Putamen (tissue), 1 donor: Measurements from ENCODE around the gene PRXL2A.
"Not testable (repeated sequence)": the region's sequence is repeated elsewhere in the genome, so short reads cannot be mapped to it uniquely, and the experiment has no call there.

Source experiments
- DNase-seq: peaks from one replicate; pipeline ENCODE4 v3.0.0-alpha.2; 2016; ENCODE audit warnings: low spot score

The PRXL2A gene

GRCh38 chr10:80408242-80409101, at the start of gene PRXL2A:
Gene PRXL2A, plus strand, starts transcription at chr10:80408551. Its CDS starts 11,917 bp downstream, at chr10:80420468.
- DNase-seq = peak; percentile 80

GRCh38 chr10:80358925-80359324, 49.4 kb upstream of the PRXL2A start:
- DNase-seq = not testable (repeated sequence)

- no peak for DNase-seq
Measured at GRCh38 chr10:80359644-80360043, 48.7 kb upstream of the PRXL2A start.

- DNase-seq = no peak
Measured at GRCh38 chr10:80365510-80365909, 42.8 kb upstream of the PRXL2A start.

GRCh38 chr10:80371467-80371866, 36.9 kb upstream of the PRXL2A start:
- DNase-seq = no peak

DNA sequence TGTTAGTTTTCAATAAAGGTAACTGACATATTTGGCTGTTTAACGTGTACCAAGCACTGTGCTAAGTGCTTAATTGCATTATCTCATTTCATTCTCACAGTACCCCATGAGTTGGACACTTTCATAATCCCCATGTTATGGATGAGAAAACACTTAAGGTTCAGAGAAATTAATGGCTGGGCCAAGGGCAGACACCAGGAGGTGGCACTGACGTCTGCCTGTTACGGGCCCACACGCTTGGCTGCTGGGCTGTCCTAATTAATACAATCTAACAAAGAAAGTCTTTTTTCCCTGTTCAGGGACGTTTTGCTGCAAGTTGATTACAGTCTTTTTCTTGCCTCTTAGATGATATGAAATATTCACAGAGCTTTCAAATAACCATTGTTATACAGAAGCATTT, 35.7 kb upstream of the PRXL2A start:
- no peak for DNase-seq

DNA sequence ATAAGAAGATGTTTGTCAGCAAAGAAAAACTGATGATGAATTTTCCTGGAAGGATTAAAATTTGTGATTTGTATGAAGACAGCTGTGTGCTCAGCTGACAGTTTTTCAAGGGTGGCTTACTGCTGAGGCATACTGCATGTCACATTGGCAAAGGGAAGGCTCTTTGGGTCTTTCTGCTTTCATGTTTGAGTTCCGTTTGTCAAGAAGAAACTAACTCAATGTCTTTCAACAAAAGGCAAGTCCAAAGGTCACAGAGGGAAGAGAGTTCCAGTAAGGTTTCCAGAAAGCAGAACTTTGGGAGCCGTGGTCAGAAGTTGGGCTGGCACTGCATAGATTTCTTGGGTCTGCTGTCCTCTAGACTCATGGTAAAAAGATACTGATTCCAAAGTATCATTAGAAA, 34.8 kb upstream of the PRXL2A start:
- DNase-seq = no peak

DNA sequence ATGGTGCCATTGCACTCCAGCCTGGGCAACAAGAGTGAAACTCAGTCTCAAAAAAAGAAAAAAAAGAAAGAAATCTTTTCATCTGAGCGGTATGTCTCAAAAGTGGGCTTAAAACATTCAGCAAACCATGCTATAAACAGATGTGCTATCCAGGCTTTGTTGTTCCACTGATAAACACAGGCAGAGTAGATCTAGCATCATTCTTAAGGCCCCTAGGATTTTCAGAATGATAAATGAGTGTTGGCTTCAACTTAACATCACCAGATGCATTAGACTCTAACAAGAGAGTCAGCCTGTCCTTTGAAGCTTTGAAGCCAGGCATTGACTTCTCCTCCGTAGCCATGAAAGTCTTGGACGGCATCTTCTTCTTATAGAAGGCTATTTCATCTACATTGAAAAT, 28.6 kb upstream of the PRXL2A start:
- no peak for DNase-seq

DNA sequence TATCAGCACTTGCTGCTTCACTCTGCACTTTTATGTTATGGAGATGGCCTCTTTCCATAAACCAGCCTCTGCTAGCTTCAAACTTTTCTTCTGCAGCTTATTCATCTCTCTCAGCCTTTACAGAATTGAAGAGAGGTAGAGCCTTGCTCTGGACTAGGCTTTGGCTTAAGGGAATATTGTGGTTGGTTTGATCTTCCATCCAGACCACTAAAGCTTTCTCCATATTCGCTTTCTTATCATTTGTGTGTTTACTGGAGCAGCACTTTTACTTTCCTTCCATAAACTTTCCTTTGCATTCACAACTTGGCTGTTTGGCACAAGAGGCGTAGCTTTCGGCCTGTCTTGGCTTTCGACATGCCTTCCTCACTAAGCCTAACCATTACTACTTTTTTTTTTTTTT, 28.2 kb upstream of the PRXL2A start:
- DNase-seq = no peak

GRCh38 chr10:80382989-80383388, 25.4 kb upstream of the PRXL2A start:
- DNase-seq = no peak

DNA sequence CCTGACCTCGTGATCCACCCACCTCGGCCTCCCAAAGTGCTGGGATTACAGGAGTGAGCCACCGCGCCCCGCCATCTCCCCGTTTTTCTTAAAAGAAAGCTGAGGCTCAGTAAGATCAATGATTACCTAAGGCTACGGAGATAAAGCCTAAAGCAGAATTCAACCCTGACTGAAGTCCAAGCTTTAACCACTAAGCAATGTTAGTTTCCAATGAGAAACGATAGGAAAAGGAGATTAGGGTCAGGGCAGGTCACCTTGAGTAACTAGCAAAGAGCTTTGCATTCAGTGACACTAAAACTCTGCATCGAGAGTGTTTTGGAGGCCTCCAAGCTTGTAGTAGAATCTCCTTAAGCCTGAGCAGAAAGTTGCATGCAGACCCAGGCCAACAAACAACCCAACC, 17.6 kb upstream of the PRXL2A start:
- no peak for DNase-seq

- no peak for DNase-seq
Measured at GRCh38 chr10:80392250-80392649, 16.1 kb upstream of the PRXL2A start.

- DNase-seq = no peak
Measured at GRCh38 chr10:80394358-80394916, 13.9 kb upstream of the PRXL2A start.

DNA sequence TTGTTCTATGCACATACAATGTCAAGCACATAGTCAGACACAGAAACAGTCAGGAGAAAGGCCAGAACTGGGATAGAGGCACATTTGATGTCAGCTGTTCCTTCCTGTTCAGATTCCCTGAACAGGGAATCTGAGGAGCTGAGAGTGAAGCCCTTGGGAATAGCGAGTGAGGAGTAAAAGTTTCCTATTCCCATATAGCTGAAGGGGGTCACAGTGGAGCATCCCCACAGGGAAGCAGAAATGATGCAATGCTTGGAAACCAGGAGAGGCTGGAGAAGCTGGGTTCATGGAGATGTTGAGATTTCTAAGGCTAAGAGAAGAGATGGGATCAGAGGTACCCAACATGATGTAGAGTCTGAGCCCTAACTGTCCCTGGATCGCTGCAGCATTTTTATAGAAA, 11.3 kb upstream of the PRXL2A start:
- no peak for DNase-seq

DNA sequence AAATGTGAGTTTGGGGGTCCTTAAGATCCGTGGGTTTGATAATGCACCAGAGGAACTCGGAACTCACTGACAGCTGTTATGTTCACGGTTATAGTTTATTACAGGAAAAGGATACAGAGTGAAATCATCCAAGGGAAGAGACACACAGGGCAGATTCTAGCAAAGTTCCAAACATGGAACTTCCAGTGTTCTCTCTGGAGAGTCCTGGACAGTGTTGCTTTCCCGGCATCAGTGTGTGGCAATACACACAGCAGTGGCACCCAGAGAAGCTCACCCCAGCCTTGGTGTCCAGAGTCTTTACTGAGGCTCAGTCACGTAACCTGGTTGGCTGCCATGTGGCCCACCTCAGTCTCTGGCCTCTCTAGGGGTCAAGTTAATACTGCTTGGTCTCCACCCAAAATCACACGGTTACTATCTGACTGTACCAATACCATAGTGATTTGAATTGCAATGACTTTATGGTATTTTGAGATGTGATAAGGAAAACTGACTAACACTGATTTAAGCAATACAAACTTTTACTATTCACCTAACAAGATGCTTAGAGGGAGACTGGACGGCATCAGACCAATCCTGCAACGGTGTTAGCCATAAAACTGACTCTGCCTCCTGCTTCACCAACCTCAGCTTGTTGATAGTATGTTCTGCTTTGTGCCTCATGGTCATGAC, 8.1 kb upstream of the PRXL2A start:
- DNase-seq = no peak

DNA sequence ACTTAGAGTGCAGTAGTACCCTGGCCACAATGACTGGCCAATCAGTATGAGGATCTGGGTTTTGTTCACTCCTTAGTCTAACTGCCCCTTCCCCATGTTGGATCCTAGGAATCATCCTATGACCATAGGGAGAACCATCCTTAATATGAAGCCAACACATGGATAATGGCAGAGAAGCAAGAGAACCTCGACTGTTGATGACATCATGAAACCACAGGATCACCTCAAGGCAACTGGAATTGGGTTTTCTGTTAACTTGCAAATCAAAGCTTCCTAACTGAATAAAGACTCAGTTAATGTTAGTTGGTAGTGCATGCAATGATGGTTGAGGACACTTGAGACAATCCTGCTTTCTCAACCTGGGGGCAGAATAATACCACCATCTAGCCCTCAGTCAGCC, 3.3 kb upstream of the PRXL2A start:
- DNase-seq = no peak

- DNase-seq = no peak
Measured at GRCh38 chr10:80405626-80406025, 2.7 kb upstream of the PRXL2A start.

GRCh38 chr10:80406204-80406603, 2.1 kb upstream of the PRXL2A start:
- DNase-seq = no peak

- no peak for DNase-seq
Measured at GRCh38 chr10:80407812-80408241, 524 bp upstream of the PRXL2A start.

DNA sequence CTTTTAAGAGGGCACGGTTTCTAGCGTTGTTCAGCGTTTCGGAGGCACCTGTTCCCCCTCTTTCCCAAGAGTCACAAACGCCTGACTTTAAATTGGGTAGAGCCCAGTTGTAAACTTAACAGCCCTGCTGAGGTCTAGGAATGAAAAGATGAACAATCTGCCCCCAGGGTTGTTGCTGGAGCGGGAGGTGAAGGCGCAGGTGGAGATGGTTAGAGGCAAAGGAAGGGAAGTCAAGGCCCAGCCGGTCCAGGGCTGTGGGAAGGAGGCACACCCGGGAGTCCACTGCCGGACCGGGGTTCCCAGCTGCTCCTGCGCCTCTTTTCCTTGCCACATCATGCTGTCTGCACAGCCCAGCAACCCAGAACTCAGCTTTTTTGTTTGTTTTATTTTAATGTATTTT, 770 bp downstream of the PRXL2A start:
- DNase-seq = no peak

DNA sequence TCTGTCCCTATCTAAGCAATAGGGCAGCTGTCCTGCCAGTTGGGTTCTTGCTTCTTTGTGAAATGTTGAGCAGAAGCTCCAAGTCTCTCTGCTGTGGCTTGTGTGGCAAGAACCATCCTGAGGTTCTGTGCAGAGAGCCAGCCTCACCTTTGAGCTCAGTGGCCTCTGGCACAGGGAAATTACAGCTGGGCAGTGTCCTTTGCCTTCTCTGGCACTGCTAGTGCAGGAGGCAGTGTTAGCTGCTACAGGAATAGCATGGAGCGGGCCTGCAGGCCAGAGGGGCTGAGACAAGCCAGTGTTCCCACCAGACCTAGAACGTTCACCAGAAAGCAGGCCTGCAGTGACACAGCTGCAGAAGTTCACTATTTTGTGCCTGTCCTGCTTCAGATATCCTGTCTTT, 1.8 kb downstream of the PRXL2A start:
- no peak for DNase-seq

- no peak for DNase-seq
Measured at GRCh38 chr10:80410578-80411145, 2.3 kb downstream of the PRXL2A start.

GRCh38 chr10:80411267-80411668, 2.9 kb downstream of the PRXL2A start:
- DNase-seq = no peak
